Measurements from ENCODE around the gene PFDN2.

Gene PFDN2

DNA sequence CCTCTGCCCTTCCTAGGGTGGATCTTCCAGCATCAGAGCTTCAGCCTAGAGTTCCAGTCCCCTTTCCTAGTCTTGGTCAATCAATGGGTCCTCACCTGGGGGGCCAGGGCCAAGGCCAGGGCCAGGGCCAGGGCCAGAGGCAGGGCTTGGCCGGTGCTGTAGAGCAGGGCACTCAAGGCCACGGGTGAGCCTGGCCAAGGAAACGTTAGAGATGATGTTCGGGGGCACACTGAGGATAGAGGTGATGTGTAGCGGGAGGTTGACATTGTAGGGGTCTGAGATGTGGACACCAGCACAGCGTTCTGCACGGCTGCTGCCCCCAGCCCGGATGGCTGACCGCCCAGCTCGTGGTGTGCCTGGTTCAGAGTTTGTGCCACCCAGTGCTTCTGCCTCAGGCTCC, 66.6 kb downstream of the PFDN2 start:
- DNase-seq (ENCODE audit: low read depth) = no peak

All from fibroblast of gingiva (primary cell).